Measurements from ENCODE around the gene RAP1GAP2.

DNA sequence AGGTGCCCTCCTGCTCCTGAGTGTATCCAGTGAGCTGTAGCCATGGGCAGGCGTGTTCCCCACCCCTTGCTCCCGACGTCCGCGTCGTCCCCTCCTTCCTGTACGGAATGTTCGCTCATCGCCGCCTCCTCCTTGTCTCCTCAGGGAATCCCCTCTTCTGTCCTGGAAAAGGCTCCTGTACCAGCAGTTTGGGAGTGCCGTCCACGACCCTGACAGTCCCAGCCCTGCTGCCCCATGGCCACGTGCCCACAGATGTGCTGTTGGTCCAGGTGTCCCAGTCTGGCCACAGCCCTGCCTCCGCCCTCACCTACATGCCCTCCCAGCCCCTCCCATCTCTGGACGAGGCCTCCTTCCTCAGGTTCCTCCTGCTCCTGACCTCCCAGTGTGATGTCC is 237.0 kb downstream of the RAP1GAP2 start:
- TF ChIP-seq, protein P1, sequence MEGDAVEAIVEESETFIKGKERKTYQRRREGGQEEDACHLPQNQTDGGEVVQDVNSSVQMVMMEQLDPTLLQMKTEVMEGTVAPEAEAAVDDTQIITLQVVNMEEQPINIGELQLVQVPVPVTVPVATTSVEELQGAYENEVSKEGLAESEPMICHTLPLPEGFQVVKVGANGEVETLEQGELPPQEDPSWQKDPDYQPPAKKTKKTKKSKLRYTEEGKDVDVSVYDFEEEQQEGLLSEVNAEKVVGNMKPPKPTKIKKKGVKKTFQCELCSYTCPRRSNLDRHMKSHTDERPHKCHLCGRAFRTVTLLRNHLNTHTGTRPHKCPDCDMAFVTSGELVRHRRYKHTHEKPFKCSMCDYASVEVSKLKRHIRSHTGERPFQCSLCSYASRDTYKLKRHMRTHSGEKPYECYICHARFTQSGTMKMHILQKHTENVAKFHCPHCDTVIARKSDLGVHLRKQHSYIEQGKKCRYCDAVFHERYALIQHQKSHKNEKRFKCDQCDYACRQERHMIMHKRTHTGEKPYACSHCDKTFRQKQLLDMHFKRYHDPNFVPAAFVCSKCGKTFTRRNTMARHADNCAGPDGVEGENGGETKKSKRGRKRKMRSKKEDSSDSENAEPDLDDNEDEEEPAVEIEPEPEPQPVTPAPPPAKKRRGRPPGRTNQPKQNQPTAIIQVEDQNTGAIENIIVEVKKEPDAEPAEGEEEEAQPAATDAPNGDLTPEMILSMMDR (IDR thresholded peaks at IDR 0.05): no peak
- TF ChIP-seq EP300 (IDR thresholded peaks at IDR 0.05): no peak
- no peak for TF ChIP-seq POLR2A (IDR thresholded peaks at IDR 0.05)

All from sigmoid colon (tissue), 4 donors.